Upper lobe of left lung (tissue), 6 donors: ENCODE results near the gene SLC25A11. TPM values are rescaled to one million over a fixed set of nuclear protein-coding genes. Genes with fewer than 3 reads are reported as not detected.

ENCODE experiments used
- ATAC-seq, 2 donors: fragments of 200-7000 bp; cut with Tn5 transposase; one replicate each; pipeline ENCODE4 v1.9.1; 2022; ENCODE audit warnings: mild to moderate bottlenecking in 2 of 2, moderate library complexity in 2 of 2; ENCODE audit not compliant: low FRiP score in 2 of 2
- DNase-seq, 2 donors: peaks; one replicate each; pipeline ENCODE4 v3.0.0-alpha.2; 2019 to 2020
- H3K27ac ChIP-seq, 4 donors: fragments of 200-600 bp; sonication (generic); one replicate each; pipeline ENCODE4 v1.5.1; 2016 to 2019
- H3K27me3 ChIP-seq, 4 donors: fragments of 200-600 bp; sonication (generic); one replicate each; pipeline ENCODE4 v1.5.1; 2017 to 2019
- H3K36me3 ChIP-seq, 4 donors: fragments of 200-600 bp; sonication (generic); one replicate each; pipeline ENCODE4 v1.5.1; 2016 to 2019
- H3K4me1 ChIP-seq, 4 donors: fragments of 200-600 bp; sonication (generic); one replicate each; pipeline ENCODE4 v1.5.1; 2018 to 2019
- H3K4me3 ChIP-seq, 4 donors: fragments of 200-600 bp; sonication (generic); one replicate each; pipeline ENCODE4 v1.5.1; 2017 to 2019; ENCODE audit warnings: mild to moderate bottlenecking in 2 of 4, moderate library complexity in 1 of 4
- H3K9me3 ChIP-seq, 4 donors: fragments of 200-600 bp; sonication (generic); one replicate each; pipeline ENCODE4 v1.5.1; 2018 to 2019
- EP300 ChIP-seq, 4 donors: sonication (generic); formaldehyde crosslinking; IDR thresholded peaks; one replicate each; pipeline ENCODE4 v1.5.1; 2017; ENCODE audit warnings: antibody characterized with exemption in 4 of 4, control low read depth in 2 of 4
- POLR2A ChIP-seq, 4 donors: fragments of 450-650 bp; IDR thresholded peaks; one replicate each; pipeline ENCODE4 v1.5.1; 2016 to 2017; ENCODE audit warnings: antibody characterized with exemption in 4 of 4, mild to moderate bottlenecking in 2 of 4
- POLR2AphosphoS5 ChIP-seq, 2 donors: sonication (generic); formaldehyde crosslinking; IDR thresholded peaks; one replicate each; pipeline ENCODE4 v1.5.1; 2017; ENCODE audit warnings: antibody characterized with exemption in 2 of 2
- WGBS, 2 donors: methylation state at CpG; one replicate each; pipeline ENCODE4 v1.1.5; 2017 to 2018; 5-methylcytosine and 5-hydroxymethylcytosine counted together
- total RNA-seq, 6 donors: library from RNA; depleted of rRNA in 4 of 6; stranded (reverse); fragments of >200 nt in 4 of 6; gene quantifications; one replicate each; pipeline versions ENCODE4 v1.1.0 to v1.2.1, GENCODE V29; 2016 to 2021
- TF ChIP-seq, protein P1 (sequence below), 6 experiments: fragments of 450-650 bp in 4 of 6; fragments of 200-600 bp in 2 of 6; sonication (generic) in 2 of 6; IDR thresholded peaks; one replicate each; pipeline ENCODE4 v1.5.1; 2016 to 2019; ENCODE audit warnings: antibody characterized with exemption in 6 of 6
- donor health status: DM: no; HTN: no; CAD: no; lungs with moderate emphysema.
- donor health status: DM: no; HTN: yes; CAD: no; lungs with severe emphysema.

The SLC25A11 gene
- total RNA-seq, 6 donors from 2014 or later: 37.5 to 69.2 (median 47.9) TPM

DNA sequence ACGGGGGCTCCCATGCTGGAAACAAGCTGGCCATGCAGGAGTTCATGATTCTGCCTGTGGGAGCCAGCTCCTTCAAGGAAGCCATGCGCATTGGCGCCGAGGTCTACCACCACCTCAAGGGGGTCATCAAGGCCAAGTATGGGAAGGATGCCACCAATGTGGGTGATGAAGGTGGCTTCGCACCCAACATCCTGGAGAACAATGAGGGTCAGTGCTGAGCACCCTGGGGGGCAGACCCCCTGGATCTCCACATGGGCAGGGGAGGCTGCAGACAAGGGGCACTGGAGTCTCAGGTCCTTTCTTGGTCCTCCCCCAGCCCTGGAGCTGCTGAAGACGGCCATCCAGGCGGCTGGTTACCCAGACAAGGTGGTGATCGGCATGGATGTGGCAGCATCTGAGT is 15.2 kb upstream of the SLC25A11 start:
- TF ChIP-seq EP300 (IDR thresholded peaks at IDR 0.05) (no peak), POLR2AphosphoS5 (IDR thresholded peaks at IDR 0.05) (no peak), POLR2A (IDR thresholded peaks at IDR 0.05) (no peak)
- TF ChIP-seq, protein P1, sequence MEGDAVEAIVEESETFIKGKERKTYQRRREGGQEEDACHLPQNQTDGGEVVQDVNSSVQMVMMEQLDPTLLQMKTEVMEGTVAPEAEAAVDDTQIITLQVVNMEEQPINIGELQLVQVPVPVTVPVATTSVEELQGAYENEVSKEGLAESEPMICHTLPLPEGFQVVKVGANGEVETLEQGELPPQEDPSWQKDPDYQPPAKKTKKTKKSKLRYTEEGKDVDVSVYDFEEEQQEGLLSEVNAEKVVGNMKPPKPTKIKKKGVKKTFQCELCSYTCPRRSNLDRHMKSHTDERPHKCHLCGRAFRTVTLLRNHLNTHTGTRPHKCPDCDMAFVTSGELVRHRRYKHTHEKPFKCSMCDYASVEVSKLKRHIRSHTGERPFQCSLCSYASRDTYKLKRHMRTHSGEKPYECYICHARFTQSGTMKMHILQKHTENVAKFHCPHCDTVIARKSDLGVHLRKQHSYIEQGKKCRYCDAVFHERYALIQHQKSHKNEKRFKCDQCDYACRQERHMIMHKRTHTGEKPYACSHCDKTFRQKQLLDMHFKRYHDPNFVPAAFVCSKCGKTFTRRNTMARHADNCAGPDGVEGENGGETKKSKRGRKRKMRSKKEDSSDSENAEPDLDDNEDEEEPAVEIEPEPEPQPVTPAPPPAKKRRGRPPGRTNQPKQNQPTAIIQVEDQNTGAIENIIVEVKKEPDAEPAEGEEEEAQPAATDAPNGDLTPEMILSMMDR (IDR thresholded peaks at IDR 0.05): no peak
- 86 to 96% methylated on average over 1 to 8 of the region's 8 CpGs for WGBS, 2 donors

DNA sequence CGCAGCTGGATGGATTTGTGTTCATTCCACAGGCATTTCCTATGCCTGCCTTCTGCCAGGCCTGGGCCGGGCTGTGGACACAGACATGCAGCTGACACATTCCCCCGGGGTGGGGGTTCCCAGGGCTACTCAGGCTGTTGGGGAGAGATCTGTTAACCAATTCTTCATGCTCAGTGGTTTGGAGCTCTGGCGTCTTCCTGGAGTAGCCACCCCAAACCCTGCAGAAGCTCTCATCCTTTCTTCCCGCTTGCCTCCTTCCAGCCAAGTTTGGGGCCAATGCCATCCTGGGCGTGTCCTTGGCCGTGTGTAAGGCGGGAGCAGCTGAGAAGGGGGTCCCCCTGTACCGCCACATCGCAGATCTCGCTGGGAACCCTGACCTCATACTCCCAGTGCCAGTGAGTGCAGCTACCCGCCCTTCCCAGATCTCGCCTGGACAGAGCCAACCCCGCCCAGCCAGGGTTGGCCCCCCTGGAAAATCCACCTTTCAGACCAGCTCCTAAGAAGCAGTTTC is 13.7 kb upstream of the SLC25A11 start:
- H3K9me3 ChIP-seq: no peaks in the 10 kb centered on the region
- ATAC-seq (no peak), DNase-seq (no peak)
- no peak overlapping the region for H3K4me3 ChIP-seq
- peak overlapping the region in 2 of 4 donors; percentile 19 to 35 for H3K27ac ChIP-seq
- H3K36me3 ChIP-seq: peaks cover 0 to 6% (median 2%) of the 10 kb centered on the region in 4 donors
- TF ChIP-seq POLR2AphosphoS5 (IDR thresholded peaks at IDR 0.05) (no peak), POLR2A (IDR thresholded peaks at IDR 0.05) (no peak), EP300 (IDR thresholded peaks at IDR 0.05) (no peak)
- TF ChIP-seq, protein P1 (IDR thresholded peaks at IDR 0.05): no peak
- H3K4me1 ChIP-seq: peaks cover 9 to 21% (median 15%) of the 10 kb centered on the region in 4 donors
- no peaks in the 10 kb centered on the region for H3K27me3 ChIP-seq
- WGBS, 2 donors: 67 to 81% methylated on average over 3 to 13 of the region's 14 CpGs

More for the DNA sequence above, 15.2 kb upstream of the SLC25A11 start:
- Histone ChIP-seq H3K4me1 (peaks cover 8 to 14% (median 13%) of the 10 kb centered on the region in 4 donors), H3K27ac (no peak overlapping the region), H3K4me3 (no peak overlapping the region), H3K36me3 (peaks cover 9 to 22% (median 16%) of the 10 kb centered on the region in 4 donors), H3K27me3 (no peaks in the 10 kb centered on the region), H3K9me3 (no peaks in the 10 kb centered on the region)
- ATAC-seq: no peak
- DNase-seq: no peak

GRCh38 chr17:4951486-4951885 is 11.6 kb upstream of the SLC25A11 start:
- DNase-seq: no peak
- peak overlapping the region in 1 of 4 donors; percentile 99 for H3K27ac ChIP-seq

GRCh38 chr17:4950746-4951204 is 10.9 kb upstream of the SLC25A11 start, which contains the start of gene ENO3:
TSS of gene ENO3 (plus strand) at chr17:4951119. CDS start at chr17:4951830, 711 bp downstream.
- Histone ChIP-seq H3K4me3 (peak within 1 kb of the TSS; percentile 49 to 100 (median 96)), H3K36me3 (peaks cover 0 to 8% (median 5%) of the 10 kb centered on the region in 4 donors), H3K4me1 (peaks cover 22 to 34% (median 28%) of the 10 kb centered on the region in 4 donors), H3K27ac (peak within 1 kb of the TSS; percentile 97 to 100 (median 98)), H3K27me3 (no peaks in the 10 kb centered on the region), H3K9me3 (no peaks in the 10 kb centered on the region)
- ATAC-seq (no peak), DNase-seq (no peak)
- WGBS, 2 donors: 32 to 37% methylated on average over 7 of the region's 7 CpGs
- TF ChIP-seq, protein P1 (IDR thresholded peaks at IDR 0.05): no peak
- TF ChIP-seq EP300 (IDR thresholded peaks at IDR 0.05) (no peak), POLR2A (IDR thresholded peaks at IDR 0.05) (no peak), POLR2AphosphoS5 (IDR thresholded peaks at IDR 0.05) (no peak)

More at GRCh38 chr17:4951486-4951885, 11.6 kb upstream of the SLC25A11 start:
- H3K27me3 ChIP-seq: no peaks in the 10 kb centered on the region
- 90 to 100% methylated on average over 2 to 3 of the region's 3 CpGs for WGBS, 2 donors
- no peak overlapping the region for H3K4me3 ChIP-seq
- peaks cover 15 to 27% (median 21%) of the 10 kb centered on the region in 4 donors for H3K4me1 ChIP-seq
- TF ChIP-seq POLR2A (IDR thresholded peaks at IDR 0.05): no peak
- TF ChIP-seq, protein P1 (IDR thresholded peaks at IDR 0.05): no peak
- TF ChIP-seq EP300 (IDR thresholded peaks at IDR 0.05): no peak
- no peak for TF ChIP-seq POLR2AphosphoS5 (IDR thresholded peaks at IDR 0.05)
- H3K36me3 ChIP-seq: peaks cover 0 to under 1% (median 0%) of the 10 kb centered on the region in 4 donors
- H3K9me3 ChIP-seq: no peaks in the 10 kb centered on the region
- ATAC-seq: no peak
